HCT116 (cell line): ENCODE measurements around the gene VSTM2B. TPM values are rescaled to one million over a fixed set of nuclear protein-coding genes. Genes with fewer than 3 reads are reported as not detected.

Experiments used
- ATAC-seq: fragments of 200-7000 bp; cut with Tn5 transposase; 2 replicates; pipeline ENCODE4 v1.9.1; 2020; ENCODE audit warnings: mild to moderate bottlenecking, moderate library complexity
- BruUV-seq: library from RNA; stranded (reverse); fragments of 400-500 nt; replicated peaks from 2 replicates; lab custom pipeline; 2021; lab: Mats Ljungman, UMichigan
- CTCF ChIA-PET: fragments of 300-600 bp; sonication (Branson Sonifier 250); formaldehyde crosslinking; loops from one replicate; lab custom pipeline; 2021; ENCODE audit warnings: antibody characterized with exemption; lab: Charles Lee
- POLR2A ChIA-PET: fragments of 300-600, 350-600 bp; sonication (Branson Sonifier 250); formaldehyde crosslinking; loops from one replicate; lab custom pipeline; 2021; ENCODE audit warnings: antibody characterized with exemption; lab: Charles Lee
- RAD21 ChIA-PET, 2 experiments: fragments of 300-600 bp; sonication (Branson Sonifier 250); formaldehyde crosslinking; loops; one replicate each; lab custom pipeline; 2023; ENCODE audit warnings: low total read pairs in 2 of 2; ENCODE audit not compliant: uncharacterized antibody in 2 of 2, unreplicated experiment in 2 of 2, low non-redundant PET in 1 of 2; lab: Charles Lee
- DNase-seq: peaks from one replicate; pipeline ENCODE4 v3.0.0-alpha.2; 2010; ENCODE audit warnings: low read depth, low spot score
- H2AFZ ChIP-seq: fragments of 200-600 bp; shearing (Covaris generic), sonication (generic); 2 replicates; pipeline ENCODE4 v1.6.1; 2017; ENCODE audit warnings: low read depth, mixed run types, mixed read lengths, antibody characterized with exemption, low read length; ENCODE audit not compliant: poor library complexity, severe bottlenecking
- H3K27ac ChIP-seq: 2 replicates; pipeline ENCODE4 v1.5.1; 2012; ENCODE audit warnings: low read depth, low read length
- H3K27me3 ChIP-seq: fragments of 200-600 bp; sonication (generic); 2 replicates; pipeline ENCODE4 v1.6.1; 2016; ENCODE audit warnings: mixed run types, low read length, mixed read lengths; ENCODE audit not compliant: insufficient read depth
- H3K36me3 ChIP-seq, 2 experiments: fragments of 200-500 bp in 1 of 2; fragments of 200-600 bp in 1 of 2; sonication (Bioruptor generic) in 1 of 2; sonication (generic) in 1 of 2; 2 replicates each; pipeline versions ENCODE4 v1.5.1 to v1.6.1; 2014 to 2016; ENCODE audit warnings: low read length in 2 of 2, inconsistent platforms in 1 of 2, mixed read lengths in 1 of 2, mixed run types in 1 of 2; ENCODE audit not compliant: insufficient read depth in 2 of 2, control insufficient read depth in 1 of 2
- H3K4me1 ChIP-seq, 2 experiments: fragments of 200-600 bp in 1 of 2; sonication (generic) in 1 of 2; 2 replicates each; pipeline versions ENCODE4 v1.5.1 to v1.6.1; 2012 to 2017; ENCODE audit warnings: low read length in 2 of 2, inconsistent platforms in 1 of 2, mild to moderate bottlenecking in 1 of 2, mixed read lengths in 1 of 2, mixed run types in 1 of 2, moderate library complexity in 1 of 2; ENCODE audit not compliant: insufficient read depth in 2 of 2, control insufficient read depth in 1 of 2
- H3K4me2 ChIP-seq: fragments of 200-600 bp; sonication (generic); 2 replicates; pipeline ENCODE4 v1.6.1; 2017; ENCODE audit warnings: mixed run types, low read length, mixed read lengths
- H3K4me3 ChIP-seq, 2 experiments: fragments of 200-600 bp in 1 of 2; sonication (generic) in 1 of 2; replicated peaks in 1 of 2; 2 replicates each; pipeline ENCODE4 v1.5.1; 2011 to 2016; ENCODE audit warnings: low read length in 2 of 2, control low read depth in 1 of 2, low read depth in 1 of 2, mild to moderate bottlenecking in 1 of 2, mixed read lengths in 1 of 2, mixed run types in 1 of 2
- H3K79me2 ChIP-seq: fragments of 200-600 bp; sonication (generic); 2 replicates; pipeline ENCODE4 v1.6.1; 2017; ENCODE audit warnings: mild to moderate bottlenecking, mixed run types, low read length, moderate library complexity, mixed read lengths; ENCODE audit not compliant: insufficient read depth
- H3K9ac ChIP-seq: fragments of 200-600 bp; sonication (generic); 2 replicates; pipeline ENCODE4 v1.6.1; 2016; ENCODE audit warnings: low read length, mixed read lengths
- H3K9me2 ChIP-seq: fragments of 200-600 bp; sonication (generic), shearing (Covaris generic); 2 replicates; pipeline ENCODE4 v1.6.1; 2017; ENCODE audit warnings: mixed run types, mild to moderate bottlenecking, moderate library complexity; ENCODE audit not compliant: insufficient read depth
- H3K9me3 ChIP-seq, 2 experiments: fragments of 200-500 bp in 1 of 2; fragments of 200-600 bp in 1 of 2; sonication (Bioruptor generic) in 1 of 2; sonication (generic) in 1 of 2; 2 replicates each; pipeline ENCODE4 v1.6.1; 2014 to 2017; ENCODE audit warnings: low read length in 2 of 2, mixed read lengths in 2 of 2, inconsistent platforms in 1 of 2, low read depth in 1 of 2, mild to moderate bottlenecking in 1 of 2, mixed run types in 1 of 2, moderate library complexity in 1 of 2; ENCODE audit not compliant: control insufficient read depth in 1 of 2, insufficient read depth in 1 of 2
- H4K20me1 ChIP-seq: fragments of 200-600 bp; sonication (generic), shearing (Covaris generic); 2 replicates; pipeline ENCODE4 v1.6.1; 2017; ENCODE audit warnings: mixed run types, mild to moderate bottlenecking, moderate library complexity; ENCODE audit not compliant: insufficient read depth
- ATF3 ChIP-seq: IDR thresholded peaks from 2 replicates; pipeline ENCODE4 v1.6.1; 2012
- CEBPB ChIP-seq: IDR thresholded peaks from 2 replicates; pipeline ENCODE4 v1.6.1; 2012; ENCODE audit warnings: low read depth
- EGR1 ChIP-seq: IDR thresholded peaks from 2 replicates; pipeline ENCODE4 v1.6.1; 2012; ENCODE audit warnings: low read depth
- ELF1 ChIP-seq: IDR thresholded peaks from 2 replicates; pipeline ENCODE4 v1.6.1; 2012; ENCODE audit warnings: low read depth, borderline replicate concordance
- EZH2 ChIP-seq: fragments of 200-600 bp; sonication (generic); IDR thresholded peaks from 2 replicates; pipeline ENCODE4 v1.6.1; 2017; ENCODE audit warnings: antibody characterized with exemption, mixed run types
- EZH2phosphoT487 ChIP-seq: fragments of 200-600 bp; IDR thresholded peaks from 2 replicates; pipeline ENCODE4 v1.6.1; 2018; ENCODE audit warnings: antibody characterized with exemption, borderline replicate concordance
- FOSL1 ChIP-seq: IDR thresholded peaks from 2 replicates; pipeline ENCODE4 v1.6.1; 2012; ENCODE audit warnings: low read depth
- JUND ChIP-seq: IDR thresholded peaks from 2 replicates; pipeline ENCODE4 v1.6.1; 2012
- MAX ChIP-seq: IDR thresholded peaks from 2 replicates; pipeline ENCODE4 v1.6.1; 2012
- POLR2A ChIP-seq: IDR thresholded peaks from 2 replicates; pipeline ENCODE4 v1.7.0; 2011; ENCODE audit warnings: borderline replicate concordance; ENCODE audit not compliant: insufficient read depth, insufficient read length; ENCODE audit errors: extremely low read depth
- POLR2AphosphoS5 ChIP-seq: IDR thresholded peaks from 2 replicates; pipeline ENCODE4 v1.6.1; 2011; ENCODE audit warnings: mild to moderate bottlenecking, low read depth, low read length, moderate library complexity
- RAD21 ChIP-seq: IDR thresholded peaks from 2 replicates; pipeline ENCODE4 v1.6.1; 2012; ENCODE audit warnings: low read depth, mild to moderate bottlenecking
- REST ChIP-seq: IDR thresholded peaks from 2 replicates; pipeline ENCODE4 v1.6.1; 2012; ENCODE audit warnings: low read depth
- SP1 ChIP-seq: IDR thresholded peaks from 2 replicates; pipeline ENCODE4 v1.6.1; 2012; ENCODE audit warnings: low read depth
- SRF ChIP-seq: IDR thresholded peaks from 2 replicates; pipeline ENCODE4 v1.6.1; 2012; ENCODE audit warnings: low read depth
- YY1 ChIP-seq: IDR thresholded peaks from 2 replicates; pipeline ENCODE4 v1.6.1; 2011; ENCODE audit warnings: low read length, low read depth, moderate library complexity, mild to moderate bottlenecking; ENCODE audit not compliant: insufficient replicate concordance; ENCODE audit errors: extremely low read depth
- ZBTB33 ChIP-seq: IDR thresholded peaks from 2 replicates; pipeline ENCODE4 v1.6.1; 2011; ENCODE audit warnings: mild to moderate bottlenecking, low read length, moderate library complexity; ENCODE audit not compliant: insufficient replicate concordance; ENCODE audit errors: extremely low read depth
- ZFX ChIP-seq: fragments of 450-650 bp; IDR thresholded peaks from 2 replicates; pipeline ENCODE4 v1.6.1; 2017
- ZNF274 ChIP-seq: fragments of 200-500 bp; sonication (Bioruptor generic); IDR thresholded peaks from 2 replicates; pipeline ENCODE4 v1.6.1; 2014; ENCODE audit warnings: mild to moderate bottlenecking, low read depth, low read length, inconsistent platforms
- intact Hi-C: fragments of 100-400 bp; cut with micrococcal nuclease; formaldehyde crosslinking; loops from 2 replicates; pipeline ENCODE4 v1.10.0; 2022
- total RNA-seq: library from RNA; stranded (reverse); gene quantifications from one replicate; pipeline ENCODE4 v1.2.1, GENCODE V29; 2021; ENCODE audit not compliant: unreplicated experiment
- TF ChIP-seq, protein P1 (sequence below), 3 experiments: fragments of 200-600 bp in 1 of 3; sonication (generic) in 1 of 3; IDR thresholded peaks in 2 of 3; conservative IDR thresholded peaks in 1 of 3; 2 replicates each; pipeline ENCODE4 v1.5.1; 2012 to 2017; ENCODE audit warnings: low read depth in 2 of 3, low read length in 2 of 3, antibody characterized with exemption in 1 of 3, borderline replicate concordance in 1 of 3, control low read depth in 1 of 3, mild to moderate bottlenecking in 1 of 3, mixed read lengths in 1 of 3, mixed run types in 1 of 3, moderate library complexity in 1 of 3; ENCODE audit not compliant: insufficient read depth in 1 of 3

The VSTM2B gene
- total RNA-seq, 1 experiment from 2014 or later: not detected

DNA sequence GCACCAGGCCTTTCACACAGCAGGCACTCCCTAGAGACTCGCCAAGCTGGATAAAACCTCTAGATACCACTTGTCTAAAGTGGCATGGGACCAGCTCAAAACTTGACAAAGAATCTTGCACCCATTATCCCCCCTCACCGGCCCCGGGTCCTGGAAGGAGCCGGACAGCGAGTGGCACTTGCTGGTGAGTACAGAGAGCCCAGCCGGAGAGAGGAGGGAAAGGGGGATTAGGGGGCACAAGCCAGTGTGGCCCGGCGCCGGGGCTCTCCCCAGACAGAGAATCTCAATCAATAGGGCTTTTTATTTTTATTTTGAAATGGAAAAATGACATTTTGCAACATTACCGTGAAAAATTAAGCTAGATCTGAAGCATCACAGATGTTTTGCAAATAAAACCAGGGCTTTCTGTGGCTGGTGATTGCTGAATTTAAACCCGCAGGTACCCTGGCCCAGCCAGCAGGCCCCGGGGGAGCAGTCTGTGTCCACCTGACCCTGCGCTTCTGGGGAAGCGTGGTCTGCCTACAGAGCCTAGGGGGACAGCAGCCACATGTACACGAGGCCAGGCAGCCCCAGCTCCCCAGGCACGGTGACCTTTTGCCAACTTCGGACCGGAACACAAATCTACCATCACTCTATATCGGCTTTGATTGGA, 10.0 kb upstream of the VSTM2B start:
- POLR2A ChIA-PET: no interaction called here
- no peaks in the 10 kb centered on the region for H3K9me2 ChIP-seq
- no peaks in the 10 kb centered on the region for H4K20me1 ChIP-seq
- DNase-seq (no peak), ATAC-seq (no peak)
- no peaks in the 10 kb centered on the region for H3K36me3 ChIP-seq
- H2AFZ ChIP-seq: no peak overlapping the region
- TF ChIP-seq JUND (no peak), SP1 (no peak), POLR2AphosphoS5 (no peak), ZFX (no peak), POLR2A (no peak), REST (no peak), ZNF274 (no peak), CEBPB (no peak), MAX (no peak), EGR1 (no peak), EZH2 (no peak), EZH2phosphoT487 (no peak), YY1 (no peak), RAD21 (no peak), ZBTB33 (no peak), ATF3 (no peak), FOSL1 (no peak), ELF1 (no peak), SRF (no peak)
- TF ChIP-seq, protein P1, sequence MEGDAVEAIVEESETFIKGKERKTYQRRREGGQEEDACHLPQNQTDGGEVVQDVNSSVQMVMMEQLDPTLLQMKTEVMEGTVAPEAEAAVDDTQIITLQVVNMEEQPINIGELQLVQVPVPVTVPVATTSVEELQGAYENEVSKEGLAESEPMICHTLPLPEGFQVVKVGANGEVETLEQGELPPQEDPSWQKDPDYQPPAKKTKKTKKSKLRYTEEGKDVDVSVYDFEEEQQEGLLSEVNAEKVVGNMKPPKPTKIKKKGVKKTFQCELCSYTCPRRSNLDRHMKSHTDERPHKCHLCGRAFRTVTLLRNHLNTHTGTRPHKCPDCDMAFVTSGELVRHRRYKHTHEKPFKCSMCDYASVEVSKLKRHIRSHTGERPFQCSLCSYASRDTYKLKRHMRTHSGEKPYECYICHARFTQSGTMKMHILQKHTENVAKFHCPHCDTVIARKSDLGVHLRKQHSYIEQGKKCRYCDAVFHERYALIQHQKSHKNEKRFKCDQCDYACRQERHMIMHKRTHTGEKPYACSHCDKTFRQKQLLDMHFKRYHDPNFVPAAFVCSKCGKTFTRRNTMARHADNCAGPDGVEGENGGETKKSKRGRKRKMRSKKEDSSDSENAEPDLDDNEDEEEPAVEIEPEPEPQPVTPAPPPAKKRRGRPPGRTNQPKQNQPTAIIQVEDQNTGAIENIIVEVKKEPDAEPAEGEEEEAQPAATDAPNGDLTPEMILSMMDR (IDR thresholded peaks at IDR 0.05 in 2 of 3, conservative IDR thresholded peaks at IDR 0.05 in 1 of 3; ENCODE audit: borderline replicate concordance in 1 of 3, insufficient read depth in 1 of 3, low read depth in 2 of 3, low read length in 2 of 3): no peak
- H3K4me2 ChIP-seq: no peak overlapping the region
- H3K4me1 ChIP-seq: no peaks in the 10 kb centered on the region
- H3K9ac ChIP-seq: no peak overlapping the region
- H3K4me3 ChIP-seq: no peak overlapping the region
- intact Hi-C loops: no loop called here
- H3K27me3 ChIP-seq: 0 out of 2 replicates have a peak, but pooled peaks cover 7% of the 10 kb centered on the region
- BruUV-seq: no TSS peak
- RAD21 ChIA-PET: no interaction called here
- no peaks in the 10 kb centered on the region for H3K9me3 ChIP-seq
- H3K27ac ChIP-seq: no peak overlapping the region
- no peaks in the 10 kb centered on the region for H3K79me2 ChIP-seq
- CTCF ChIA-PET: no interaction called here
